Mesenchymal stem cell (in vitro differentiated cells and primary cell): ENCODE results near the gene FOXK2.

Source experiments
- DNase-seq: peaks from one replicate; pipeline ENCODE4 v3.0.0-alpha.2; 2013
- H2AFZ ChIP-seq: one replicate; pipeline ENCODE4 v1.6.1; 2013; ENCODE audit warnings: low read depth, mild to moderate bottlenecking, control low read depth, inconsistent platforms, low read length, moderate library complexity
- H2AK5ac ChIP-seq: 2 replicates; pipeline ENCODE4 v1.6.1; 2013; ENCODE audit warnings: low read length, moderate library complexity, mild to moderate bottlenecking, inconsistent platforms; ENCODE audit not compliant: severe bottlenecking
- H2BK120ac ChIP-seq: one replicate; pipeline ENCODE4 v1.6.1; 2013; ENCODE audit warnings: low read depth, mild to moderate bottlenecking, inconsistent platforms, low read length, moderate library complexity
- H2BK12ac ChIP-seq, 2 experiments: one replicate each; pipeline ENCODE4 v1.6.1; 2013; ENCODE audit warnings: inconsistent platforms in 2 of 2, low read length in 2 of 2, mild to moderate bottlenecking in 2 of 2, moderate library complexity in 2 of 2, control low read depth in 1 of 2
- H2BK15ac ChIP-seq: one replicate; pipeline ENCODE4 v1.6.1; 2013; ENCODE audit warnings: mild to moderate bottlenecking, low read depth, inconsistent platforms; ENCODE audit not compliant: poor library complexity, severe bottlenecking
- H2BK5ac ChIP-seq: 2 replicates; pipeline ENCODE4 v1.6.1; 2013; ENCODE audit warnings: low read depth, mild to moderate bottlenecking, low read length, control low read depth, inconsistent platforms; ENCODE audit not compliant: poor library complexity, severe bottlenecking
- H3K14ac ChIP-seq, 2 experiments: one replicate each; pipeline ENCODE4 v1.6.1; 2013; ENCODE audit warnings: inconsistent platforms in 2 of 2, low read length in 2 of 2, control low read depth in 1 of 2, mild to moderate bottlenecking in 1 of 2, moderate library complexity in 1 of 2
- H3K18ac ChIP-seq, 2 experiments: one replicate each; pipeline ENCODE4 v1.6.1; 2013; ENCODE audit warnings: inconsistent platforms in 2 of 2, low read length in 2 of 2, control low read depth in 1 of 2, low read depth in 1 of 2, mild to moderate bottlenecking in 1 of 2
- H3K23ac ChIP-seq, 2 experiments: one replicate each; pipeline ENCODE4 v1.6.1; 2013; ENCODE audit warnings: inconsistent platforms in 2 of 2, low read length in 2 of 2, mild to moderate bottlenecking in 2 of 2, moderate library complexity in 2 of 2, control low read depth in 1 of 2
- H3K27ac ChIP-seq: 2 replicates; pipeline ENCODE4 v1.5.1; 2013; ENCODE audit warnings: mild to moderate bottlenecking, moderate library complexity, low read length, control low read depth, inconsistent platforms; ENCODE audit not compliant: poor library complexity, severe bottlenecking
- H3K27me3 ChIP-seq, 2 experiments: 2 replicates each; pipeline versions ENCODE4 v1.6.1 to v1.7.0; 2013; ENCODE audit warnings: low read length in 2 of 2, mild to moderate bottlenecking in 2 of 2, moderate library complexity in 2 of 2, control low read depth in 1 of 2, inconsistent platforms in 1 of 2; ENCODE audit not compliant: control insufficient read depth in 1 of 2, insufficient read depth in 1 of 2
- H3K36me3 ChIP-seq, 2 experiments: 2 replicates each; pipeline versions ENCODE4 v1.6.1 to v1.7.0; 2013; ENCODE audit warnings: low read length in 2 of 2, control low read depth in 1 of 2, inconsistent platforms in 1 of 2, low read depth in 1 of 2, mild to moderate bottlenecking in 1 of 2; ENCODE audit not compliant: insufficient read depth in 2 of 2, control insufficient read depth in 1 of 2
- H3K4ac ChIP-seq, 2 experiments: one replicate each; pipeline ENCODE4 v1.6.1; 2013; ENCODE audit warnings: inconsistent platforms in 2 of 2, low read length in 2 of 2, mild to moderate bottlenecking in 2 of 2, moderate library complexity in 2 of 2, control low read depth in 1 of 2, low read depth in 1 of 2
- H3K4me1 ChIP-seq: 2 replicates; pipeline ENCODE4 v1.6.1; 2013; ENCODE audit warnings: low read depth, low read length, control low read depth; ENCODE audit not compliant: control insufficient read depth, insufficient read depth
- H3K4me2 ChIP-seq: 2 replicates; pipeline ENCODE4 v1.6.1; 2013; ENCODE audit warnings: low read length, mild to moderate bottlenecking, inconsistent platforms; ENCODE audit not compliant: poor library complexity, severe bottlenecking
- H3K4me3 ChIP-seq, 2 experiments: 2 replicates each; pipeline versions ENCODE4 v1.5.1 to v1.7.0; 2013; ENCODE audit warnings: low read length in 2 of 2, mild to moderate bottlenecking in 2 of 2, control low read depth in 1 of 2, low read depth in 1 of 2; ENCODE audit not compliant: insufficient read depth in 1 of 2
- H3K79me1 ChIP-seq: replicated peaks from 2 replicates; pipeline ENCODE4 v1.6.1; 2013; ENCODE audit warnings: mild to moderate bottlenecking, control low read depth, low read length, inconsistent platforms; ENCODE audit not compliant: poor library complexity, severe bottlenecking
- H3K9ac ChIP-seq: 2 replicates; pipeline ENCODE4 v1.7.0; 2013; ENCODE audit warnings: mild to moderate bottlenecking, low read length, moderate library complexity
- H3K9me3 ChIP-seq: 2 replicates; pipeline ENCODE4 v1.7.0; 2013; ENCODE audit warnings: mild to moderate bottlenecking, low read length; ENCODE audit not compliant: control insufficient read depth
- H4K8ac ChIP-seq: one replicate; pipeline ENCODE4 v1.6.1; 2013; ENCODE audit warnings: inconsistent platforms, mild to moderate bottlenecking, low read length, moderate library complexity
- H4K91ac ChIP-seq: one replicate; pipeline ENCODE4 v1.6.1; 2013; ENCODE audit warnings: mild to moderate bottlenecking, low read length, inconsistent platforms
- WGBS: methylation state at CpG from one replicate; pipeline ENCODE4 v1.1.7; 2013; ENCODE audit warnings: mixed read lengths; 5-methylcytosine and 5-hydroxymethylcytosine counted together

The FOXK2 gene

DNA sequence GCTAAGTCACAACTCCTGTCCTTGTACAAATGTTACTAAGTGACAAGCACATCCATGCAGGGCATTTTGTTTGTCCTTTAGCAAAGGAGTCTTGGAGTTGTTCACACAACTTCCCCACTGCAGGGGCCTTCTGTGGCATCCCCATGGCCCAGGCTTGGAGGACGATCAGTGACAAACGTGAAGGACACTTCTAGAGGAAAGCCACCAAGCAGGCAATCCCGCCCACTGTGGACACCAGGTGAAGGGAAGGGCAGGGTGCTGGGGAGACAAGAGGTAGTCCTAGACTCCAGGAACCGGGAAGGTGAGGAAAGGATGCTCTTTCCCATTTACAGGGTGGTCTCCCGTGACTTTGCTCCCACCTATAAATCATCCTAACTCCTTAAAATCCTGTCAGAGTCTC lies 124.6 kb downstream of the FOXK2 start:
- Histone ChIP-seq H3K27ac (no peak overlapping the region), H3K27me3 (no peaks in the 10 kb centered on the region), H3K4me1 (peaks cover 16% of the 10 kb centered on the region), H2BK12ac (no peak overlapping the region), H3K4me2 (no peak overlapping the region), H4K8ac (no peak overlapping the region), H3K4ac (no peak overlapping the region), H3K36me3 (peaks cover 39 to 52% of the 10 kb centered on the region in 2 experiments), H3K9ac (no peak overlapping the region), H2BK5ac (no peak overlapping the region), H2BK120ac (no peak overlapping the region), H2AFZ (no peak overlapping the region), H2AK5ac (no peak overlapping the region), H4K91ac (no peak overlapping the region), H2BK15ac (no peak overlapping the region), H3K79me1 (peaks cover 12% of the 10 kb centered on the region), H3K14ac (no peak overlapping the region), H3K18ac (no peak overlapping the region), H3K4me3 (no peak overlapping the region), H3K9me3 (no peaks in the 10 kb centered on the region), H3K23ac (no peak overlapping the region)
- no peak for DNase-seq
- WGBS, result over 99% methylated on average over 5 of the region's 5 CpGs

DNA sequence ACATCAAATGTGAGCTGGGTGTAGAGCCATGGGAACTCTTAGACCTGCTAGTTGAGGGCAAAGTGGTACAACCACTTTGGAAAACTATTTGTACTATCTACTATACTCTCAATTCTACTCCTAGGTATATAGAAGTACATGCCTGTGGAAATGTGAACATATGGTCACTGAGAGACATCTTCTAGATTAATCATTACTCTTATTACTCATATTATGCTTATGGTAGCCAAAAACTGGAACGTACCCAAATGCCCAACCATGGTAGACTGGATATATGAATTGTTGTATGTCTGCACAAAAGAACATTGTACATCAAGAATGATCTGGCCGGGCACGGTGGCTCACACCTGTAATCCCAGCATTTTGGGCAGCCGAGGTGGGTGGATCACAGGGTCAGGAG lies 126.0 kb downstream of the FOXK2 start:
- Histone ChIP-seq H3K4me2 (no peak overlapping the region), H3K9me3 (no peaks in the 10 kb centered on the region), H2BK120ac (no peak overlapping the region), H3K9ac (no peak overlapping the region), H4K8ac (peak overlapping the region; percentile 16), H3K14ac (no peak overlapping the region), H4K91ac (no peak overlapping the region), H2BK12ac (no peak overlapping the region), H3K79me1 (peaks cover 7% of the 10 kb centered on the region), H2AFZ (no peak overlapping the region), H3K4ac (no peak overlapping the region), H3K36me3 (peaks cover 26 to 38% of the 10 kb centered on the region in 2 experiments), H3K27ac (no peak overlapping the region), H3K4me1 (peaks cover 12% of the 10 kb centered on the region), H2AK5ac (no peak overlapping the region), H3K23ac (no peak overlapping the region), H3K18ac (no peak overlapping the region), H2BK15ac (no peak overlapping the region), H3K4me3 (no peak overlapping the region), H2BK5ac (no peak overlapping the region), H3K27me3 (no peaks in the 10 kb centered on the region)
- WGBS, result 100% methylated on average over 4 of the region's 4 CpGs
- no peak for DNase-seq

DNA sequence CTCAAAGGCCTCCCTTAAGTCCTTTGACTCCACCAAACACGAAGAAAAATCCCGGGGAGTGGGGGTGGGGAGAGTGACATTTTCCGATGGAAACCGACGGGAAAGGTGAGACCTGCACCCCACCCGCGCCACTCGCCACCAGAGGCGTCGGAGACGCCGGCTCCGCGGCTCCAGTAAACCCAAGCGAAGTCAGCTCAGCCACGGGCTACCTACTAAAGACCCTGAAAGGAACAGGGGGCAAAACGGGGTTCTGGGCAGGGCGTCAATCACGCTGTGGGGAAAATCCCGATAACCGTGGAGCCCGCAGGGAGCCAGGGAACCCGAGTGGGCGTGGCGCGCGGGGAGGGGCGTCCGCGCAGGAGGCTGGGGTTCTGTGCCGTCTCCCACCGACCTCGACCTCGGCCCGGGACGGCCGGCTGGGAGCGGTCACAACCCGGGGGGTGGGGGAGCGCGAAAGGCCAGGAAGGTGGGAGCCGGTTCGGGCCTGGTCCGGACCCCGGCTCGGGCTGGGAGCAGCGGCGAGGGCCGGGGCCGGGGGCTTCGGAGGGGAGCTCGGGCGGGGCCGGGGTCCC lies 128.1 kb downstream of the FOXK2 start:
- H3K27me3 ChIP-seq, result no peaks in the 10 kb centered on the region
- H3K18ac ChIP-seq, result peak overlapping the region; percentile 34 to 97
- no peak overlapping the region for H2BK12ac ChIP-seq
- peak overlapping the region; percentile 96 for H3K9ac ChIP-seq
- H2BK15ac ChIP-seq, result peak overlapping the region; percentile 75
- peak overlapping the region; percentile 95 for H4K8ac ChIP-seq
- DNase-seq, result peak; percentile 70
- H2BK5ac ChIP-seq, result no peak overlapping the region
- H4K91ac ChIP-seq, result no peak overlapping the region
- H3K4me1 ChIP-seq, result peaks cover 11% of the 10 kb centered on the region
- H3K36me3 ChIP-seq, result peaks cover 14 to 20% of the 10 kb centered on the region in 2 experiments
- peaks cover 3% of the 10 kb centered on the region for H3K79me1 ChIP-seq
- H3K14ac ChIP-seq, result peak overlapping the region in 1 of 2 experiments; percentile 46
- peak overlapping the region; percentile 63 for H3K4me2 ChIP-seq
- no peaks in the 10 kb centered on the region for H3K9me3 ChIP-seq
- peak overlapping the region; percentile 60 for H2AFZ ChIP-seq
- peak overlapping the region; percentile 75 to 95 for H3K4ac ChIP-seq
- no peak overlapping the region for H2AK5ac ChIP-seq
- H2BK120ac ChIP-seq, result peak overlapping the region; percentile 71
- H3K4me3 ChIP-seq, result peak overlapping the region; percentile 87 to 96
- 1% methylated on average over 51 of the region's 54 CpGs for WGBS
- peak overlapping the region; percentile 36 for H3K27ac ChIP-seq
- peak overlapping the region in 1 of 2 experiments; percentile 67 for H3K23ac ChIP-seq

DNA sequence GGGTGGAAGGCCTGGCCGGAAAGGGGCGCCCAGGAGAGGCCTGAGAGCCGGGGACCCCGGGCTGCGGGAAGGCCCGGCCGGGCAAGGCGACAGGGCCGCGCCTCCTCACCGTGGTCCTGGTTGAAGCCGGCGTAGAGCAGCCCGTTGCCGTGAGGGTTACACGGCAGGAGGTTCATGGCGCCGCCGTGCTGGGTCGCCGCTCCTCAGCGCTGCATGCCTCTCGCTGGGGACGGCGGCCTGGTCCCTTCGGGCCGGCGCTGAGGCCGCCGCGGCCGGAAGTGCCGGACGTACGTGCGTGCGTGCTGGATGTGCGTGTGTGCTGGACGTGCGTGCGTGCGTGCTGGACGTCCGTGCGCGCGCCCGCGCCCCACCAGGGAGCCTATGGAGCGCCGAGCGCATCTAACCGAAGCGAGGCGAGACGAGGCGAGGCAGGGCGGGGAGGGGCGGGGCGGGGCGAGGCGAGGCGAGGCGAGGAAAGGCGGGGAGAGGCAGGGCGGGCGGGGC lies 128.7 kb downstream of the FOXK2 start, which contains the start of gene WDR45B:
WDR45B (minus strand) TSS at position 280 of the 504 bp plus-strand sequence; CDS start at position 176, 104 bp downstream.
- H3K18ac ChIP-seq, result peak within 1 kb of the TSS; percentile 74 to 97
- H2AFZ ChIP-seq, result peak within 1 kb of the TSS; percentile 60
- peak within 1 kb of the TSS; percentile 36 for H3K27ac ChIP-seq
- peak within 1 kb of the TSS; percentile 75 for H2BK15ac ChIP-seq
- peak; percentile 97 for DNase-seq
- H3K4me1 ChIP-seq, result peaks cover 11% of the 10 kb centered on the region
- peak within 1 kb of the TSS in 1 of 2 experiments; percentile 68 for H2BK12ac ChIP-seq
- H3K36me3 ChIP-seq, result peaks cover 9 to 15% of the 10 kb centered on the region in 2 experiments
- peak within 1 kb of the TSS; percentile 87 to 96 for H3K4me3 ChIP-seq
- peak within 1 kb of the TSS; percentile 96 for H3K9ac ChIP-seq
- H2BK120ac ChIP-seq, result peak within 1 kb of the TSS; percentile 71
- H3K4ac ChIP-seq, result peak within 1 kb of the TSS; percentile 87 to 95
- no peaks in the 10 kb centered on the region for H3K27me3 ChIP-seq
- WGBS, result under 1% methylated on average over 23 of the region's 67 CpGs
- H3K23ac ChIP-seq, result peak within 1 kb of the TSS in 1 of 2 experiments; percentile 67
- no peak within 1 kb of the TSS for H2BK5ac ChIP-seq
- H4K91ac ChIP-seq, result peak within 1 kb of the TSS; percentile 81
- H3K9me3 ChIP-seq, result no peaks in the 10 kb centered on the region
- peak within 1 kb of the TSS; percentile 95 for H4K8ac ChIP-seq
- peak within 1 kb of the TSS in 1 of 2 experiments; percentile 76 for H3K14ac ChIP-seq
- no peaks in the 10 kb centered on the region for H3K79me1 ChIP-seq
- H3K4me2 ChIP-seq, result peak within 1 kb of the TSS; percentile 77
- peak within 1 kb of the TSS; percentile 39 for H2AK5ac ChIP-seq
